Vagina (tissue), 2 donors: Measurements from ENCODE around the gene EYS. TPM values are rescaled to one million over a fixed set of nuclear protein-coding genes. Genes with fewer than 3 reads are reported as not detected.

Source experiments
- DNase-seq, 2 donors: peaks; one replicate each; pipeline ENCODE4 v3.0.0-alpha.2; 2017; ENCODE audit errors: extremely low spot score in 2 of 2
- H3K27ac ChIP-seq: fragments of 200-600 bp; sonication (generic); one replicate; pipeline ENCODE4 v1.5.1; 2019
- H3K27me3 ChIP-seq: fragments of 200-600 bp; sonication (generic); one replicate; pipeline ENCODE4 v1.5.1; 2019
- H3K36me3 ChIP-seq, 2 donors: fragments of 200-600 bp; sonication (generic); one replicate each; pipeline ENCODE4 v1.5.1; 2017 to 2019
- H3K4me1 ChIP-seq: fragments of 200-600 bp; sonication (generic); one replicate; pipeline ENCODE4 v1.5.1; 2019
- H3K4me3 ChIP-seq, 2 donors: fragments of 200-600 bp; sonication (generic); 1 replicate in 1 of 2; 2 replicates in 1 of 2; pipeline ENCODE4 v1.5.1; 2016 to 2019
- H3K9me3 ChIP-seq: fragments of 200-600 bp; sonication (generic); one replicate; pipeline ENCODE4 v1.5.1; 2019
- POLR2A ChIP-seq, 2 donors: fragments of 450-650 bp; IDR thresholded peaks; one replicate each; pipeline ENCODE4 v1.6.1; 2017; ENCODE audit warnings: antibody characterized with exemption in 2 of 2, mild to moderate bottlenecking in 2 of 2, moderate library complexity in 2 of 2
- POLR2AphosphoS5 ChIP-seq, 2 donors: sonication (generic); formaldehyde crosslinking; IDR thresholded peaks; one replicate each; pipeline ENCODE4 v1.9.0; 2017; ENCODE audit warnings: antibody characterized with exemption in 2 of 2, mild to moderate bottlenecking in 2 of 2, low read depth in 1 of 2; ENCODE audit not compliant: insufficient read depth in 1 of 2
- intact Hi-C: fragments of 100-400 bp; cut with DNase I; formaldehyde crosslinking; loops from one replicate; pipeline ENCODE4 v1.15.1; 2023
- total RNA-seq: library from RNA; depleted of rRNA; stranded (reverse); fragments of >200 nt; gene quantifications from one replicate; pipeline ENCODE4 v1.2.3, GENCODE V29; 2016
- TF ChIP-seq, protein P1 (sequence below), 3 experiments: fragments of 450-650 bp in 2 of 3; fragments of 200-600 bp in 1 of 3; sonication (generic) in 1 of 3; IDR thresholded peaks; one replicate each; pipeline ENCODE4 v1.5.1; 2017 to 2019; ENCODE audit warnings: antibody characterized with exemption in 3 of 3, mild to moderate bottlenecking in 2 of 3, moderate library complexity in 2 of 3

Gene EYS
- total RNA-seq, 1 donor from 2014 or later = not detected

DNA sequence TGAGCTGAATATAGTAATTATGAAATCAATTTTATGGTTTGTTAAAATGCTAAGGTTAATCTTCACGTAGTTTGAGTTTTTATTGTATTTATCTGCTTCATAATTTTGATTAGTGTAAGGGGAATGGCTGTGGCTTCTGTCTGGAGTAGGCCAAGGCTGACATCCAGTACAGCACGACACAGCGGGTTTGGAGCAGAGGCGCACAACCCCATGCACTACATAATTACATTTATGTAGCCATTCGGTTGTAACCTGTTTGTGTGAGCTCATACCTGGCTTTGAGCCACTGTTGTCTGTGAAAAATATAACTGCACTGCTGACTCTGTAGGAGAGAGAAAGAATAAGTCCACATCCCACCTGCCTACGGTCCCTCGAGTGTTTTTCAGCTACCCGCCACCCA is 615.5 kb downstream of the EYS start:
- Histone ChIP-seq H3K27ac (no peak overlapping the region), H3K4me3 (no peak overlapping the region), H3K36me3 (no peaks in the 10 kb centered on the region), H3K9me3 (no peaks in the 10 kb centered on the region), H3K27me3 (no peaks in the 10 kb centered on the region), H3K4me1 (no peaks in the 10 kb centered on the region)
- DNase-seq = no peak
- intact Hi-C loops = no loop called here
- TF ChIP-seq POLR2A (IDR thresholded peaks at IDR 0.05) (no peak), POLR2AphosphoS5 (IDR thresholded peaks at IDR 0.05; ENCODE audit: insufficient read depth in 1 of 2, low read depth in 1 of 2) (no peak)
- TF ChIP-seq, protein P1, sequence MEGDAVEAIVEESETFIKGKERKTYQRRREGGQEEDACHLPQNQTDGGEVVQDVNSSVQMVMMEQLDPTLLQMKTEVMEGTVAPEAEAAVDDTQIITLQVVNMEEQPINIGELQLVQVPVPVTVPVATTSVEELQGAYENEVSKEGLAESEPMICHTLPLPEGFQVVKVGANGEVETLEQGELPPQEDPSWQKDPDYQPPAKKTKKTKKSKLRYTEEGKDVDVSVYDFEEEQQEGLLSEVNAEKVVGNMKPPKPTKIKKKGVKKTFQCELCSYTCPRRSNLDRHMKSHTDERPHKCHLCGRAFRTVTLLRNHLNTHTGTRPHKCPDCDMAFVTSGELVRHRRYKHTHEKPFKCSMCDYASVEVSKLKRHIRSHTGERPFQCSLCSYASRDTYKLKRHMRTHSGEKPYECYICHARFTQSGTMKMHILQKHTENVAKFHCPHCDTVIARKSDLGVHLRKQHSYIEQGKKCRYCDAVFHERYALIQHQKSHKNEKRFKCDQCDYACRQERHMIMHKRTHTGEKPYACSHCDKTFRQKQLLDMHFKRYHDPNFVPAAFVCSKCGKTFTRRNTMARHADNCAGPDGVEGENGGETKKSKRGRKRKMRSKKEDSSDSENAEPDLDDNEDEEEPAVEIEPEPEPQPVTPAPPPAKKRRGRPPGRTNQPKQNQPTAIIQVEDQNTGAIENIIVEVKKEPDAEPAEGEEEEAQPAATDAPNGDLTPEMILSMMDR (IDR thresholded peaks at IDR 0.05) = no peak

DNA sequence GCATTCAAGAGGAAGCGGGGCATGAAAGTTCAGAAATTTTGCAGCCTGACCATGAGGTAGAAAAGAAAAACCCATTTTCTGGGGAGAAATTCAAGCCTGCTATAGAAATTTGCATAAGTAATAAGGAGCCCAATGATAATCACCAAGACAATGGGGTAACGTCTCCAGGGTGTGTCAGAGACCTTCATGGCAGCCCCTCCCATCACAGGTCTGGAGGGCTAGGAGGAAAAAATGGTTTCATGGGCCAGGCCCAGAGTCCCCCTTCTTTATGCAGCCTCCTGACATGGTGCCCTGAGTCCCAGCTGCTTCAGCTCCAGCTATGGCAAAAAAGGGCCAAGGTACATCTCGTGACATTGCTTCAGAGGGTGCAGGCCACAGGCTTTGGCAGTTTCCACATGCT is 618.5 kb downstream of the EYS start:
- no peak for DNase-seq
- no peaks in the 10 kb centered on the region for H3K9me3 ChIP-seq
- H3K27ac ChIP-seq = no peak overlapping the region
- H3K4me3 ChIP-seq = no peak overlapping the region
- H3K27me3 ChIP-seq = no peaks in the 10 kb centered on the region
- TF ChIP-seq, protein P1 (IDR thresholded peaks at IDR 0.05) = no peak
- TF ChIP-seq POLR2A (IDR thresholded peaks at IDR 0.05) (no peak), POLR2AphosphoS5 (IDR thresholded peaks at IDR 0.05; ENCODE audit: insufficient read depth in 1 of 2, low read depth in 1 of 2) (no peak)
- no peaks in the 10 kb centered on the region for H3K36me3 ChIP-seq
- H3K4me1 ChIP-seq = no peaks in the 10 kb centered on the region
- intact Hi-C loops = no loop called here

DNA sequence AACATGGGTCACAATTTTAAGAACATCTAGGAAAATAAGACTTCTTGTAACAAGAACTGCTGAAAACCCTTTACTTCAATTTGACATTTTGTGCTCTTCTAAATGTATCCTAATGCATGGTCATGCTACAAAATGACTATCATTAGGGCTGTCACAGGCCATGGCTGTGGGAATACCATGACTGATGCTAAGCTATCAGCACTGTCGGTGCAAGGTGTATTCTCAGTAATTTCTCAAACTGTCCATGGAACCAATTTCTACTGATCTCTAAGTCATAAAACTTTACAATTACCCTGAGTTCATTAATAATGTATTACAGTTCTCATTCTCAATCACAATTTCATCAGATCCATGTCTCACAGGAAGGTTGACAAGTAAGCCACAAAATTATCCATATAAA is 625.3 kb downstream of the EYS start:
- Histone ChIP-seq H3K27ac (no peak overlapping the region), H3K36me3 (no peaks in the 10 kb centered on the region), H3K4me1 (no peaks in the 10 kb centered on the region), H3K27me3 (no peaks in the 10 kb centered on the region), H3K4me3 (no peak overlapping the region), H3K9me3 (no peaks in the 10 kb centered on the region)
- intact Hi-C loops = no loop called here
- no peak for DNase-seq
- TF ChIP-seq, protein P1 (IDR thresholded peaks at IDR 0.05) = no peak
- TF ChIP-seq POLR2AphosphoS5 (IDR thresholded peaks at IDR 0.05; ENCODE audit: insufficient read depth in 1 of 2, low read depth in 1 of 2) = no peak
- TF ChIP-seq POLR2A (IDR thresholded peaks at IDR 0.05) = no peak

DNA sequence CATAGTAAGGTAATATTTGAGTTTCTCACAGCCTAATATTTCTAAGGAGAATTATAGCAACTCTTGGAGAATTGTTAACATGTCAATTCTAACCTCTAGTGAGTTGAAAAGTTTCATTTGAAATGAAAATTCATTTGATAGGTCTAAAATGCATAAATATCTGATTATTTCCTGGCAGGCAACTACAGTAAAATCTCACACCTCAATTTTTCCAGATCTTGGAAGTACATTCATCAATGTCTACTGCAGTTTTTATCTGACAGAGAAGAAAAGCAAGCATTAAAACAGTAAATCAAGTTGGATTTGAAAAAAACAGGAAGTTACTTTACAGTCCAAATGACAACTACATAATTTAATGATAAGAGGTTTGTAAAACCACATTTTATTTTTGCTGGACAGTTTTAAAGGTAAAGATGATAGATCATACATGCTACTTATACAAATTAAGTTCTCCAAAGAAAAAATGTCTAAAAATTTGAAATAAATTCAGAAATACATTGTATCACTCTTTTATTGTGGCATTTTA is 631.3 kb downstream of the EYS start:
- intact Hi-C loops = no loop called here
- Histone ChIP-seq H3K27ac (no peak overlapping the region), H3K27me3 (no peaks in the 10 kb centered on the region)

DNA sequence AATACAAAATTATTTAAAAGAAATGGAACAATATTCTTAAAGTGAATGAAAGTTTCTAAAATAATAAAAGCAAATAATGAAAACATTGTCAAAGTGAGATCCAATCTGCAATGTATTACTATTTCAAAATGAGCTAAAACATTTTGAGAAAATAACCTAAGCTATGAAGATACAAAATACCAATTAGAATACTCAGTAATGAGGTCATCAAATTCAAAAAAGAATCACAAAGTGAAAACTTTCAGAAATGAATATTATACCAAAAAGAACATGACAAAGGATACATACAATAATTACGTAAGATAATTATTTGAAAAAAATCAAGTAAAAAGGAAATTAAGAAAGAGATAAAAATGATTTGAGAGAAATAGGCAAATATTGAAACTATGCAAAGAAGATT is 634.5 kb downstream of the EYS start:
- intact Hi-C loops = no loop called here
- no peaks in the 10 kb centered on the region for H3K36me3 ChIP-seq
- no peak for TF ChIP-seq POLR2A (IDR thresholded peaks at IDR 0.05)

More for the DNA sequence above, 631.3 kb downstream of the EYS start:
- no peaks in the 10 kb centered on the region for H3K4me1 ChIP-seq
- DNase-seq = no peak
- TF ChIP-seq POLR2A (IDR thresholded peaks at IDR 0.05) (no peak), POLR2AphosphoS5 (IDR thresholded peaks at IDR 0.05; ENCODE audit: insufficient read depth in 1 of 2, low read depth in 1 of 2) (no peak)
- TF ChIP-seq, protein P1 (IDR thresholded peaks at IDR 0.05) = no peak
- no peak overlapping the region for H3K4me3 ChIP-seq
- H3K36me3 ChIP-seq = no peaks in the 10 kb centered on the region
- H3K9me3 ChIP-seq = no peaks in the 10 kb centered on the region

More for the DNA sequence above, 634.5 kb downstream of the EYS start:
- H3K4me1 ChIP-seq = no peaks in the 10 kb centered on the region
- H3K4me3 ChIP-seq = no peak overlapping the region
- no peak for DNase-seq
- no peaks in the 10 kb centered on the region for H3K9me3 ChIP-seq
- H3K27ac ChIP-seq = no peak overlapping the region
- no peaks in the 10 kb centered on the region for H3K27me3 ChIP-seq
